ENCODE data around the gene TMOD1.
A peak's percentile ranks its signal among the peaks of the same experiment; 100 is the strongest.
"Not testable (repeated sequence)": the region's sequence is repeated elsewhere in the genome, so short reads cannot be mapped to it uniquely, and the experiment has no call there.

The TMOD1 gene

DNA sequence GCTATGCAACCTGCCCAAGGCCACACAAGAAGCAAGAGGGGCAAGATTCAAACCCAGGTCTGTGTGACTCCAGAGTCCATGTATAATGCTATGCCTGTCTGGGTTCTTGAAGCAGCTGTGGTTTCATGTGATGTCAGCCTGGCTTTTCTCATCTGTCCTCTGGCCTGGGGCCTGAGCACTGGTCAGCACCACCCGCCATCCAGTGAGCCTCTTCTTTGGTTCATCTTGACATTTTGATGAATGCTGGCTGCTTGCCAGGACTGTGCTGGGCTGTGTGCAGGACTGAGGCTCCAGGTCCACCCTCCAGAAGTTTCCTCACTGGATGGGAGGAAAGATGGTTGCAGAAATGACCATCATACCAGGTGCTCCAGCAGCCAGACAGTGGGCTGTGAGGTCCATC is 70.2 kb downstream of the TMOD1 start:
- no peak for DNase-seq

- no peak for DNase-seq
These were observed 70.9 kb downstream of the TMOD1 start for GRCh38 chr9:97572196-97572891.

DNA sequence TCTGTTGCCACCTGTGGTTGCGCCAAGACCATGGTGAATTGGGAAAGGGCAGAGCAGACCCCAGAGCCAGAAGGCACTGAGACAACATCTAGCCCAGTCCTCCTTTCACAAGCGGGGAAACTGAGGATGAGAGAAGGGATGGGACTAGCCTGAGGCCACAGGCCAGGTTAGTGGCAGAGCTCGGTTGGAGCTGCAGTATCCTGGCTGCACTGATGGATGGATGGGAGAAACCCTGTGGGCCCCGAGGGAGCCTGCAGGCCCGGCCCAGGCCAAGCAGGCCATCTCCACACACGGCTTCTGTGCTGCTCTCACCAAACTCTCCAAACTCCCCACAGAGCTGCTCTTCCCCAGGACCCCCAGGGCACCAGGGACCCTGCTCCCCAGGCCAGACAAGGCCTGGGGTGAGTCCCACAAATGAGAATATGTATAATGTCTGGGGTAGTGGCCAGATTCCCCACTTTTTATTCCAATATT is 71.5 kb downstream of the TMOD1 start:
- no peak for DNase-seq

- DNase-seq: no peak
These were observed 72.1 kb downstream of the TMOD1 start for GRCh38 chr9:97573482-97574073.

- DNase-seq: not testable (repeated sequence)
These were observed 72.7 kb downstream of the TMOD1 start for GRCh38 chr9:97574101-97574571.

GRCh38 chr9:97574921-97575672 is 73.6 kb downstream of the TMOD1 start:
- DNase-seq: not testable (repeated sequence)

DNA sequence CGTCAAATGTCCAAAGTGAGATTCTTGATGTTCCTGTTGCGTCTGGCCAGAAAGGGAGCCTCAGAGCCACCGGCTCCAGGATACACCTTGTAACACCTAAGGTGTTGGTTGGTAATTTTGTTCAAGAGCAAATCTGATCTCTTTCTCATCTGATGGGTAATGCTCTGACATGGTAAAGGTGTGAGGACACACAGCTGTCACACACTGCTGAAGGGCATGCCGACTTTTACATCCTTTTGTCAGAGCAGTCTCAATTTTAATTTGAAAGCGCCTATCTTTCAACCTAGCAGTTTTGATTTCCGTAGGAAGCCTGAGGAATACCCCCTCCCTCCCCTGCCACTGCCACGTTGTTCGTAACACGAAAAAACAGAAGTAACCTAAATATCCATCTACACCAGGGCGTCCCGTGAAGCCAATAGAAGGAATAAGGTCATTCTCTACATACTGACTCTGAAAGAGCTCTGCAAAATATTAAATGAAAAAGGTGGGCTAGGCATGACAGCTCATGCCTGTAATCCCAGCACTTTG is 74.3 kb downstream of the TMOD1 start:
- no peak for DNase-seq

GRCh38 chr9:97577051-97577450 is 75.6 kb downstream of the TMOD1 start:
- DNase-seq: no peak

DNA sequence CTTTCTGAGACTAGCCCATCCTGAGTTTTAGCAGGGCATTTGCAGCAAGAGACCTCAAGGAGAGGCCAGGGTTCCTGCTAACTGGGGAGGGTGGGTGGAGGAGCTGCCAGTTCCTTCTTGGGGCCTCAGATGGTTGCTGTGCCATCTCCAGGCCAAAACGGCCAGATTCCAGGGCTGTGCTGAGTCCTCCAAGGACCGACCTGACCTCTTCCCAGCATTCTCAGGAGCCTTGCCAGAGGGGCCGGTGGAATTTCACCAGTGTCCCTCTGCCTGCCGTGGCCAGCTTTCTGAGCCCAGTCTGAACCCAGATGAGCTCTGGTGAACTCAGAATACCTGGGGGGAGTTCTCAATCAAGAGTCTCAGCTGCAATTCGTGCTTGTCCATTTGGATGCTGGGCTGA is 77.4 kb downstream of the TMOD1 start:
- no peak for DNase-seq

DNA sequence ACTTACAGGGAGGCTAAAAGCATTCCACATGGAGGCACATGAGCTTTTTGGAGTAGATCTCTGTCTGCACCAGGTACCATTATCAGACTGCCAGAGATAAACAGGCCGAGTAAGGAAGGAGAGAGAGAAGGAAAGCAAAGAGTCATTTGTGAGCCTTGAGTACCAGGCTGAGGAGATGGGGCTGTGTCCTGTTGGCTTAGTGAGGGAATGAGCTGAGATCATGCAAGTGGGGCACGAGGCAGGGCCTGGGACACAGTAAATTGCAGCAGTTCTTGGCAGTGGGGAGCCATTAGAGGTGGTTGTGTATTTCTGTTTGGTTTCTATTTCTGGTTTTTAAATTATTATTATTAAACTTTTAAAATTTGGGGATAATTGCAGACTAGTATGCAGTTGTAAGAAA is 78.4 kb downstream of the TMOD1 start:
- DNase-seq: no peak

- not testable (repeated sequence) for DNase-seq
These were observed 80.1 kb downstream of the TMOD1 start for GRCh38 chr9:97581590-97581989.

GRCh38 chr9:97584778-97585177 is 83.3 kb downstream of the TMOD1 start:
- not testable (repeated sequence) for DNase-seq

DNA sequence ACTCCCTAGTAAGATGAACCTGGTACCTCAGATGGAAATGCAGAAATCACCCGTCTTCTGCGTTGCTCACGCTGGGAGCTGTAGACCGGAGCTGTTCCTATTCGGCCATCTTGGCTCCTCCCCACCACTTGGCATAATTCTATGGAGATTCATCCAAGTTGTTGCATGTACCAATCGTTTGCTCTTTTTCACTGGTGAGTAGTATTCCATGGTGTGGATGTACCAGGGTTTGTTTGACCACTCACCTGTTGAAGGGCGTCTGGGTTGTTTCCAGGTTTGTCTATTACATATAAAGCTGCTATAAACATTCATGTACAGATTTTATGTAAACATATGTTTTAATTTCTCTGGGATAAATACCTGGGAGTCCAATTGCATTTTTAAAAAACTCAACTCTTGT is 85.4 kb downstream of the TMOD1 start:
- DNase-seq: not testable (repeated sequence)

DNA sequence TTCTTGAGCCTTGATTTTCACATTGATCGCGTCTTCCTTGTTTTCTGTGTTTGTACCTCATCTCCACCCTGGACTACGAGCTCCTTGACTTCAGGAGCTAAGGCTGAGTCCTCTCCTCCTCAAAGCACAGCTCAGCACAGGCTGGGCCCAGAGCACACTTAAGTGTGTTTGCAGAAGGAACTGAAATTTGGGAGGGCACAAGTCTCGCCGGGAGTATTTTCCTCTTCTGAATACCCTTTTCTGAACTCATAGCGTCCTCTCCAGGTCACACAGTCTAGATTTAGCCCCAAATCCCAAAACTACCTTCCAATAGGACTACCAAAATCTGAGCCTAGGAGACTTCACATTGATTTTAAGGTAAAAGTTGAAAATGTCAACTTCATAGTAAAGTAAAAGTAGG is 90.1 kb downstream of the TMOD1 start:
- DNase-seq: no peak

GRCh38 chr9:97592126-97592525 is 90.7 kb downstream of the TMOD1 start:
- no peak for DNase-seq

GRCh38 chr9:97593960-97594359 is 92.5 kb downstream of the TMOD1 start:
- DNase-seq: no peak

DNA sequence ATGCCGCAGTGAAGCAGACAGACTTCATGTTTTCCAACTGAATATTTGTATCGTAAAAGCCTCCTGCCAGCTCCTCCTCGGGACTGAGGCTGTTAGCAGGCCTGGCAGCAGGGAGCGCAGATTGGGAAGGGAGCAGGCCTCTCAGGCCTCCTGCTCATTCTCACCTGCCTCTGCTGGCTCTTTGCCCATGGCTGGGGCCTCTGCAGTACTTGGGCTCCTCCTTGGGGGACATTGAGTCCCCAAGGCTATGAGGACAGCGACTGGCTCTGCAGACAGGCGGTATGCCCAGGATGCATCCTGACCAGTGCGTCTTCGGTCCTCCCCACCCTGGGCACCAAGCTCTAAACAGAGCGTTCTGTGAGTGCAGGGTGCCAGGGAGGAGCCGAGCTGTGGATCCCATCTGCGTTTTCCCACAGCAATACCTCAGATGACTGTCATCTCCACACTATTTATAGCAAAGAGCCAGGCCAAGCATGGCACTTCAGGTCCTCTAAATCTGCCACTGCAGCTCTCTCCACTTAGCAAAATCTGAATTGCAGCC is 93.0 kb downstream of the TMOD1 start:
- DNase-seq: peak; percentile 49

GRCh38 chr9:97596906-97597305 is 95.4 kb downstream of the TMOD1 start:
- no peak for DNase-seq

- peak; percentile 68 for DNase-seq
These were observed 97.2 kb downstream of the TMOD1 start for GRCh38 chr9:97598461-97599288.

DNA sequence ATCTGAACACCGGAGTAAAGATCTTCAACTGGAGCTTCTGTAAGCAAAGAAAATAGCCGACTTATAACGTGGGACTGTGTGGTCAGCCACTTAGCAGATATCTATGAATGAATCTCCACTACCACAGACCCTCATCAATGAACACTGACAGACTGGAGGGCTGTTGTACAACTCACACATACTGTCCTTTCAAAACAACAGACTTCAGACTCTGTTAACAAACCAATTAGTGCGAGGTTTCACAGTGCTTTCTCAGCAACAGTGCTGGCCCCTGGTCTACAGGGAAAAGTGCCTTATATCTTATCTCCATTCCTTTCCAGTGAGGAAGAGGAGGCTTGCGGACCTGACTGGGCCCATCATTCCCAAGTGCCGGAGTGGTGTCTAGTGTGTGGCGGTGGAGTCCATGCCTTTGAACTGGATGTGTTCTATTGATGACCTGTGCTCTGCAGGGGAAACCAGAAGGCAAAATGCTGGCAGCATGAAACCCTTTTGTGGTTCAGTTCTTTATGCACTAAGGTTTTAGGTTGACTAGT is 97.9 kb downstream of the TMOD1 start:
- DNase-seq: no peak

- DNase-seq: no peak
These were observed 99.2 kb downstream of the TMOD1 start for GRCh38 chr9:97600531-97601227.

Data from COR-L47 (cell line).